Right lobe of liver (tissue), 6 donors: ENCODE results near the gene FRMD4A. TPM values are rescaled to one million over a fixed set of nuclear protein-coding genes. Genes with fewer than 3 reads are reported as not detected.
A peak's percentile ranks its signal among the peaks of the same experiment; 100 is the strongest.

Experiments used
- ATAC-seq, 4 donors: fragments of 200-7000 bp; cut with Tn5 transposase; one replicate each; pipeline ENCODE4 v1.9.1; 2020; ENCODE audit warnings: mild to moderate bottlenecking in 4 of 4, moderate library complexity in 4 of 4
- DNase-seq, 3 donors: peaks; one replicate each; pipeline ENCODE4 v3.0.0-alpha.2; 2020
- H3K27ac ChIP-seq, 3 donors: fragments of 200-600 bp; one replicate each; pipeline ENCODE4 v1.8.0; 2022
- H3K27me3 ChIP-seq, 2 donors: fragments of 200-600 bp; one replicate each; pipeline ENCODE4 v1.8.0; 2022
- H3K36me3 ChIP-seq, 4 donors: fragments of 200-600 bp; sonication (generic) in 1 of 4; one replicate each; pipeline versions ENCODE4 v1.5.1 to v1.8.0; 2017 to 2022; ENCODE audit warnings: control low read depth in 1 of 4
- H3K4me1 ChIP-seq, 4 donors: fragments of 200-600 bp; sonication (generic) in 1 of 4; one replicate each; pipeline versions ENCODE4 v1.5.1 to v1.8.0; 2017 to 2022; ENCODE audit warnings: control low read depth in 1 of 4
- H3K4me3 ChIP-seq, 3 donors: fragments of 200-600 bp; one replicate each; pipeline ENCODE4 v1.8.0; 2022
- H3K9me3 ChIP-seq, 4 donors: fragments of 200-600 bp; sonication (generic) in 1 of 4; one replicate each; pipeline versions ENCODE4 v1.5.1 to v1.8.0; 2017 to 2022; ENCODE audit warnings: control low read depth in 1 of 4
- CTCF ChIP-seq, 4 donors: fragments of 200-600 bp in 3 of 4; fragments of 450-650 bp in 1 of 4; IDR thresholded peaks; one replicate each; pipeline versions ENCODE4 v1.5.1 to v1.8.0; 2016 to 2022; ENCODE audit warnings: antibody characterized with exemption in 4 of 4, mild to moderate bottlenecking in 2 of 4
- POLR2A ChIP-seq: fragments of 450-650 bp; IDR thresholded peaks from one replicate; pipeline ENCODE4 v1.6.1; 2017; ENCODE audit warnings: antibody characterized with exemption, mild to moderate bottlenecking
- WGBS: methylation state at CpG from one replicate; pipeline ENCODE4 v1.1.6; 2018; ENCODE audit warnings: low coverage, low lambda C conversion rate; ENCODE audit not compliant: insufficient coverage; ENCODE audit errors: missing lambda C conversion rate; 5-methylcytosine and 5-hydroxymethylcytosine counted together
- intact Hi-C, 2 donors: fragments of 100-400 bp; cut with DNase I; formaldehyde crosslinking; loops; one replicate each; pipeline versions ENCODE4 v1.11.2 to v1.14.1; 2022
- total RNA-seq, 6 experiments: library from RNA; depleted of rRNA in 2 of 6; stranded (reverse); fragments of >200 nt in 2 of 6; fragmentation: NEBNext Ultra II Directional in 3 of 6; extraction: Animal tissue kit (Norgen Biotek cat#: 25700) in 3 of 6; gene quantifications; one replicate each; pipeline versions ENCODE4 v1.1.0 to v1.2.4, GENCODE V29; 2016 to 2023
- donor health status: DM: no; HTN: yes; CAD: no.
- donor health status: DM: no; HTN: no; CAD: no.
- donor health status: DM: no; HTN: no; CAD: no.
- donor health status: DM: no; HTN: yes; CAD: no.
- donor health status: DM: no; HTN: yes; CAD: no.

Gene FRMD4A
- total RNA-seq, 6 experiments from 2014 or later, result 8.4 to 22.8 (median 13.3) TPM

- TF ChIP-seq POLR2A (no peak), CTCF (IDR thresholded peaks at IDR 0.05) (no peak)
- peak in 3 of 4 donors; percentile 25 to 39 (median 35) for ATAC-seq
- DNase-seq, result no peak
- intact Hi-C loops, result loop anchor here in 1 of 2 donors (5.0 kb wide), 1 partner anchor 303 kb away; no protein-coding TSS in a partner anchor
- WGBS, result 51% methylated on average over 9 of the region's 9 CpGs
- H3K9me3 ChIP-seq, result no peaks in the 10 kb centered on the region
- H3K4me3 ChIP-seq, result no peak overlapping the region
- H3K4me1 ChIP-seq, result no peaks in the 10 kb centered on the region
- H3K27me3 ChIP-seq, result no peaks in the 10 kb centered on the region
- H3K27ac ChIP-seq, result peak overlapping the region in 2 of 3 donors; percentile 40 to 42
- no peaks in the 10 kb centered on the region for H3K36me3 ChIP-seq
Observed at GRCh38 chr10:13788711-13789447, 541.8 kb downstream of the FRMD4A start.

- Histone ChIP-seq H3K36me3 (no peaks in the 10 kb centered on the region), H3K9me3 (no peaks in the 10 kb centered on the region), H3K4me3 (no peak overlapping the region), H3K4me1 (no peaks in the 10 kb centered on the region), H3K27me3 (no peaks in the 10 kb centered on the region), H3K27ac (peak overlapping the region; percentile 20 to 42 (median 40))
- intact Hi-C loops, result loop anchor here in 1 of 2 donors (5.0 kb wide), 1 partner anchor 304 kb away; no protein-coding TSS in a partner anchor
- TF ChIP-seq CTCF (IDR thresholded peaks at IDR 0.05) (no peak), POLR2A (no peak)
- ATAC-seq, result no peak
- DNase-seq, result no peak
- WGBS, result 40% methylated on average over 5 of the region's 5 CpGs
Observed at GRCh38 chr10:13788320-13788600, 542.5 kb downstream of the FRMD4A start.

GRCh38 chr10:13787015-13787421 is 543.7 kb downstream of the FRMD4A start:
- Histone ChIP-seq H3K9me3 (no peaks in the 10 kb centered on the region), H3K4me3 (no peak overlapping the region), H3K4me1 (no peaks in the 10 kb centered on the region), H3K27me3 (no peaks in the 10 kb centered on the region), H3K36me3 (no peaks in the 10 kb centered on the region), H3K27ac (peak overlapping the region; percentile 20 to 56 (median 35))
- DNase-seq (peak in 2 of 3 donors; percentile 44 to 58), ATAC-seq (peak; percentile 63 to 69 (median 66))
- intact Hi-C loops, result loop anchor here in 1 of 2 donors (5.0 kb wide), 1 partner anchor 305 kb away; no protein-coding TSS in a partner anchor
- WGBS, result 41% methylated on average over 11 of the region's 11 CpGs
- TF ChIP-seq CTCF (IDR thresholded peaks at IDR 0.05) (no peak), POLR2A (no peak)

GRCh38 chr10:13784067-13784466 is 546.7 kb downstream of the FRMD4A start:
- no peak for ATAC-seq
- H3K27ac ChIP-seq, result no peak overlapping the region
- intact Hi-C loops, result no loop called here
- no peaks in the 10 kb centered on the region for H3K36me3 ChIP-seq
- no peaks in the 10 kb centered on the region for H3K4me1 ChIP-seq
- 62% methylated on average over 2 of the region's 2 CpGs for WGBS
- H3K9me3 ChIP-seq, result no peaks in the 10 kb centered on the region
- no peak for DNase-seq
- H3K4me3 ChIP-seq, result no peak overlapping the region
- TF ChIP-seq CTCF (IDR thresholded peaks at IDR 0.05) (no peak), POLR2A (no peak)
- H3K27me3 ChIP-seq, result no peaks in the 10 kb centered on the region
